HG03439 (cell line): ENCODE data around the gene DDX28.

Source experiments
- ATAC-seq: cut with Tn5 transposase; IDR thresholded peaks from one replicate; pipeline ENCODE4 v1.9.1; 2021; ENCODE audit warnings: mild to moderate bottlenecking, moderate library complexity; ENCODE audit not compliant: unreplicated experiment

DDX28 gene

DNA sequence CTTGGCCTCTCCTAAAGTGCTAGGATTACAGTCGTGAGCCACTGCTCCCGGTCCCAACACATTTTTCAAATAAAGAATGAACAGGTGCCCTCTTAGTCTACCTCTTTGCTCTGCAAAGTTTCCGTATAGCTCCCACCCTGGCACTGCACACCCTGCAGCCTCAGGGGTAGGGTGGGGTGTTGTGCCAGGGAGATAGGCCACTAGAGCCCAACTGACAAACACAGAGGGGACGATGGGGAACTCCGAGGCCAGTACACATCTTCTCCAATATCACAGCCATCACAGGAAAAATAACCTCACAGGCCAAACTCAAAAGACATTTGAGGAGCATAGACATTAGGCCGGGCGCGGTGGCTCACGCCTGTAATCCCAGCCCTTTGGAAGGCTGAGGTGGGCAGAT is 51.9 kb downstream of the DDX28 start:
- ATAC-seq, result no peak
